Mucosa of gallbladder (tissue), 1 donor: ENCODE measurements around the gene UBE2Z. TPM values are rescaled to one million over a fixed set of nuclear protein-coding genes. Genes with fewer than 3 reads are reported as not detected.
"Not testable (repeated sequence)": the region's sequence is repeated elsewhere in the genome, so short reads cannot be mapped to it uniquely, and the experiment has no call there.

Source experiments
- DNase-seq: peaks from one replicate; pipeline ENCODE4 v3.0.0-alpha.2; 2020; ENCODE audit warnings: low spot score
- total RNA-seq: library from RNA; stranded (reverse); gene quantifications from one replicate; pipeline ENCODE4 v1.2.1, GENCODE V29; 2021
- donor health status: DM: no; HTN: no; CAD: no.

UBE2Z gene
- total RNA-seq, 1 donor from 2014 or later = 78.0 TPM

- no peak for DNase-seq
Measured at GRCh38 chr17:48904428-48904827, 3.8 kb upstream of the UBE2Z start.

GRCh38 chr17:48905987-48906515 lies 2.2 kb upstream of the UBE2Z start:
- DNase-seq = no peak

- no peak for DNase-seq
Measured at GRCh38 chr17:48907713-48908046, 527 bp upstream of the UBE2Z start.

GRCh38 chr17:48908853-48909394 lies 717 bp downstream of the UBE2Z start:
- peak; percentile 65 for DNase-seq

GRCh38 chr17:48909783-48910182 lies 1.6 kb downstream of the UBE2Z start:
- no peak for DNase-seq

- DNase-seq = no peak
Measured at GRCh38 chr17:48910370-48910769, 2.2 kb downstream of the UBE2Z start.

- DNase-seq = no peak
Measured at GRCh38 chr17:48912476-48912875, 4.3 kb downstream of the UBE2Z start.

GRCh38 chr17:48915459-48916282 lies 7.5 kb downstream of the UBE2Z start:
- DNase-seq = no peak

- DNase-seq = no peak
Measured at GRCh38 chr17:48925251-48925990, 17.2 kb downstream of the UBE2Z start.

- DNase-seq = no peak
Measured at GRCh38 chr17:48925991-48926342, 17.8 kb downstream of the UBE2Z start.

GRCh38 chr17:48927978-48928745 lies 20.0 kb downstream of the UBE2Z start:
- no peak for DNase-seq

GRCh38 chr17:48928876-48929811 lies 20.9 kb downstream of the UBE2Z start:
- no peak for DNase-seq

- no peak for DNase-seq
Measured at GRCh38 chr17:48929812-48930165, 21.6 kb downstream of the UBE2Z start.

GRCh38 chr17:48930435-48930873 lies 22.2 kb downstream of the UBE2Z start:
- no peak for DNase-seq

- DNase-seq = no peak
Measured at GRCh38 chr17:48933035-48933434, 24.8 kb downstream of the UBE2Z start.

- DNase-seq = peak; percentile 93
Measured at GRCh38 chr17:48944515-48945260, 36.5 kb downstream of the UBE2Z start, which contains the start of gene SNF8. SNF8 (minus strand) TSS chr17:48944842; CDS start chr17:48944734, 108 bp downstream.

GRCh38 chr17:48945261-48945651 lies 37.0 kb downstream of the UBE2Z start:
- not testable (repeated sequence) for DNase-seq

- DNase-seq = no peak
Measured at GRCh38 chr17:48951572-48951971, 43.4 kb downstream of the UBE2Z start.

- no peak for DNase-seq
Measured at GRCh38 chr17:48952904-48953303, 44.7 kb downstream of the UBE2Z start.

- DNase-seq = no peak
Measured at GRCh38 chr17:48954300-48954755, 46.1 kb downstream of the UBE2Z start.
